Mucosa of descending colon (tissue), 3 donors: Measurements from ENCODE around the gene ELOB. TPM values are rescaled to one million over a fixed set of nuclear protein-coding genes. Genes with fewer than 3 reads are reported as not detected.
A peak's percentile ranks its signal among the peaks of the same experiment; 100 is the strongest.

ENCODE experiments used
- ATAC-seq: fragments of 200-7000 bp; cut with Tn5 transposase; one replicate; pipeline ENCODE4 v1.9.1; 2020; ENCODE audit warnings: mild to moderate bottlenecking, moderate library complexity
- DNase-seq, 3 donors: peaks; one replicate each; pipeline ENCODE4 v3.0.0-alpha.2; 2020
- H3K36me3 ChIP-seq: fragments of 200-600 bp; one replicate; pipeline ENCODE4 v1.8.0; 2021; ENCODE audit warnings: low read depth, mild to moderate bottlenecking
- H3K4me1 ChIP-seq: fragments of 200-600 bp; one replicate; pipeline ENCODE4 v1.8.0; 2021; ENCODE audit warnings: low read depth, mild to moderate bottlenecking
- H3K4me3 ChIP-seq: fragments of 200-600 bp; one replicate; pipeline ENCODE4 v1.8.0; 2021; ENCODE audit warnings: mild to moderate bottlenecking
- H3K9me3 ChIP-seq: fragments of 200-600 bp; one replicate; pipeline ENCODE4 v1.8.0; 2021; ENCODE audit warnings: mild to moderate bottlenecking
- intact Hi-C, 2 donors: fragments of 100-400 bp; cut with DNase I in 1 of 2; cut with micrococcal nuclease in 1 of 2; formaldehyde crosslinking; loops; one replicate each; pipeline versions ENCODE4 v1.11.0 to v1.11.1; 2022; cut with DNase I, micrococcal nuclease
- total RNA-seq, 3 donors: library from RNA; stranded (reverse); fragmentation: NEBNext Ultra II Directional in 2 of 3; extraction: Animal tissue kit (Norgen Biotek cat#: 25700) in 2 of 3; gene quantifications; one replicate each; pipeline versions ENCODE4 v1.2.1 to v1.2.4, GENCODE V29; 2021 to 2023
- TF ChIP-seq, protein P1 (sequence below): fragments of 200-600 bp; IDR thresholded peaks from one replicate; pipeline ENCODE4 v1.8.0; 2022; ENCODE audit warnings: antibody characterized with exemption, mild to moderate bottlenecking
- donor health status: DM: no; HTN: no; CAD: no; lungs with moderate emphysema.
- donor health status: DM: no; HTN: no; CAD: no.
- donor health status: DM: no; HTN: yes; CAD: no.

Gene ELOB
- total RNA-seq, 3 donors from 2014 or later = 231 to 296 (median 285) TPM

DNA sequence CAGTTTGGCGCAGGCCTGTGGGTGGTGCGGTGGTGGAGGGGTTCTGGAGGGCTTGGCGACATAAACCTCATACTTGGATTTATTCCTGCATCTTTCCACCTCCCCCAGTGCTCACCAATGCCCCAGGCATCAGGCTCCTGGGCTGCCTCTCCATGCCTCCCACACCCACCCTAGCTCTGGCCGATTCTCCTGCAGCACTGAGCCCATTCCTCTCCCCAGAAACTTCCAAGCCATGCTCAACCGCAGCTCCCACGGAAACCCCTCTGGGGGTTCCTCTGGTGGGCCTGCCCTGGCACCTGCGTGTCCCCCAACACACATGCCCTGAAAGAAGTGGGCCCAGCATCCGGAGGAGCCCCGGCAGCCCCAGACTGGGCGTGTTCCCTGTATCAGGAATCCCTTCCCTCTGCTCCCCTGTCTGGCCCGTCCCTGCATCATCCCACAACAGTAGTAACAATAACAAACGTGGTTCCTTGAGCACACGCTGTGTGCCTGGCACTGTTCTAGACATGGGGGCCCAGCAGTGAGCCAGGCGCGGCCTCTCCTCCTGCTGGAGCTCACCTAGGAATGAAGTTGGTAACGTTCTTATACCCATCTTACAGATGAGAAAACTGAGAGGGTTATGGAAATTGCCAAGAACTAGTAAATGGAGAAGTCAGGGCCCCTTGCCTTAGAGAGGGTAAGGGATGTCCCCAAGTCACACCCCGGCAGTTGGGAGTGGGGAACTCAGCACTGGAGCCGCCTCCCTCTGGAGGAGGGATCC lies 42.3 kb upstream of the ELOB start:
- ATAC-seq = no peak
- peak in 1 of 3 donors; percentile 7 for DNase-seq

GRCh38 chr16:2818272-2818876 lies 41.3 kb upstream of the ELOB start:
- Histone ChIP-seq H3K36me3 (no peaks in the 10 kb centered on the region), H3K4me3 (no peak overlapping the region), H3K4me1 (no peaks in the 10 kb centered on the region), H3K9me3 (no peaks in the 10 kb centered on the region)
- ATAC-seq (no peak), DNase-seq (peak in 1 of 3 donors; percentile 17)
- intact Hi-C loops = no loop called here
- TF ChIP-seq, protein P1, sequence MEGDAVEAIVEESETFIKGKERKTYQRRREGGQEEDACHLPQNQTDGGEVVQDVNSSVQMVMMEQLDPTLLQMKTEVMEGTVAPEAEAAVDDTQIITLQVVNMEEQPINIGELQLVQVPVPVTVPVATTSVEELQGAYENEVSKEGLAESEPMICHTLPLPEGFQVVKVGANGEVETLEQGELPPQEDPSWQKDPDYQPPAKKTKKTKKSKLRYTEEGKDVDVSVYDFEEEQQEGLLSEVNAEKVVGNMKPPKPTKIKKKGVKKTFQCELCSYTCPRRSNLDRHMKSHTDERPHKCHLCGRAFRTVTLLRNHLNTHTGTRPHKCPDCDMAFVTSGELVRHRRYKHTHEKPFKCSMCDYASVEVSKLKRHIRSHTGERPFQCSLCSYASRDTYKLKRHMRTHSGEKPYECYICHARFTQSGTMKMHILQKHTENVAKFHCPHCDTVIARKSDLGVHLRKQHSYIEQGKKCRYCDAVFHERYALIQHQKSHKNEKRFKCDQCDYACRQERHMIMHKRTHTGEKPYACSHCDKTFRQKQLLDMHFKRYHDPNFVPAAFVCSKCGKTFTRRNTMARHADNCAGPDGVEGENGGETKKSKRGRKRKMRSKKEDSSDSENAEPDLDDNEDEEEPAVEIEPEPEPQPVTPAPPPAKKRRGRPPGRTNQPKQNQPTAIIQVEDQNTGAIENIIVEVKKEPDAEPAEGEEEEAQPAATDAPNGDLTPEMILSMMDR = no peak

More for the DNA sequence above, 42.3 kb upstream of the ELOB start:
- H3K4me3 ChIP-seq = no peak overlapping the region
- no peaks in the 10 kb centered on the region for H3K36me3 ChIP-seq
- no peaks in the 10 kb centered on the region for H3K4me1 ChIP-seq
- TF ChIP-seq, protein P1 = no peak
- intact Hi-C loops = no loop called here
- H3K9me3 ChIP-seq = no peaks in the 10 kb centered on the region

GRCh38 chr16:2817340-2818271 lies 40.5 kb upstream of the ELOB start:
- DNase-seq (peak in 1 of 3 donors; percentile 24), ATAC-seq (no peak)
- TF ChIP-seq, protein P1 = no peak
- Histone ChIP-seq H3K9me3 (no peaks in the 10 kb centered on the region), H3K4me1 (no peaks in the 10 kb centered on the region), H3K36me3 (no peaks in the 10 kb centered on the region), H3K4me3 (no peak overlapping the region)
- intact Hi-C loops = no loop called here

GRCh38 chr16:2816751-2817339 lies 39.8 kb upstream of the ELOB start, which contains the start of gene PRSS21:
Gene PRSS21 (plus strand): TSS chr16:2817237. CDS start chr16:2817269, 32 bp downstream.
- Histone ChIP-seq H3K4me3 (no peak within 1 kb of the TSS), H3K9me3 (no peaks in the 10 kb centered on the region), H3K4me1 (no peaks in the 10 kb centered on the region), H3K36me3 (no peaks in the 10 kb centered on the region)
- intact Hi-C loops = no loop called here
- TF ChIP-seq, protein P1 = no peak
- peak in 1 of 3 donors; percentile 32 for DNase-seq
- peak; percentile 47 for ATAC-seq

DNA sequence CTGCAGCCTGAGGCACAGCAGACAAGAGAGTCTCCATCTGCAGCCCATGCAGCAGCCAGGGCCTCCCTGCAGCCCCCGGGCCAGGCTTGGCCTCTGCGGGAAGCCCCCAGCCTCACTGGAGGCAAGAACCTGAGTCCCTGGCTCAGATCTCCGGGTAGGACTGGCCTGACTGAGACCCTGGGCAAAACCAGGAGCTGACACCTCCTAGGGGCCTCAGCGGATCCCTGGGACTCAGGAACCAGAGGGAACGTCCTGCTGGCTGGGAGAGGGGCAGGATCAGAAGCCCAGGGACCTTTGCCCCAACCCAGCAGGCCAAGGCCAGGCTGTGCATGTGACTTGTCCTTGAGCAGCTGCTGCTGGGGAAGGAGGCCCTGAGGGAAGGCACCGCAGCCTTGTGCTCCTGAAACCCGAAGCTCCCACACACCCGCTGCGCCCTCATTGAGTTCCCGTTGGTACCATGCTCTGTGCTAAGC lies 38.3 kb upstream of the ELOB start:
- Histone ChIP-seq H3K36me3 (no peaks in the 10 kb centered on the region), H3K4me3 (no peak overlapping the region), H3K4me1 (no peaks in the 10 kb centered on the region), H3K9me3 (no peaks in the 10 kb centered on the region)
- TF ChIP-seq, protein P1 = no peak
- DNase-seq = peak in 1 of 3 donors; percentile 19
- intact Hi-C loops = no loop called here
- no peak for ATAC-seq
